GM19099 (cell line): Measurements from ENCODE around the gene CLMN.

ENCODE experiments used
- POLR2A ChIP-seq: IDR thresholded peaks from 3 replicates; pipeline ENCODE4 v1.6.1; 2011; ENCODE audit warnings: low read depth; ENCODE audit not compliant: insufficient read length; ENCODE audit errors: extremely low read depth

Gene CLMN

GRCh38 chr14:95260537-95261361, 59.0 kb downstream of the CLMN start:
- TF ChIP-seq POLR2A: no peak

- no peak for TF ChIP-seq POLR2A
These were observed 60.7 kb downstream of the CLMN start for GRCh38 chr14:95258754-95259593.

- TF ChIP-seq POLR2A: no peak
These were observed 61.6 kb downstream of the CLMN start for GRCh38 chr14:95258156-95258555.

GRCh38 chr14:95257521-95257920, 62.2 kb downstream of the CLMN start:
- no peak for TF ChIP-seq POLR2A

- no peak for TF ChIP-seq POLR2A
These were observed 63.0 kb downstream of the CLMN start for GRCh38 chr14:95256776-95257060.

- TF ChIP-seq POLR2A: no peak
These were observed 63.5 kb downstream of the CLMN start for GRCh38 chr14:95256002-95256775.

- no peak for TF ChIP-seq POLR2A
These were observed 64.2 kb downstream of the CLMN start for GRCh38 chr14:95255487-95255886.

- TF ChIP-seq POLR2A: no peak
These were observed 64.7 kb downstream of the CLMN start for GRCh38 chr14:95255013-95255412.

GRCh38 chr14:95254288-95254687, 65.4 kb downstream of the CLMN start:
- TF ChIP-seq POLR2A: no peak

GRCh38 chr14:95253039-95253630, 66.6 kb downstream of the CLMN start:
- no peak for TF ChIP-seq POLR2A

GRCh38 chr14:95252219-95252618, 67.5 kb downstream of the CLMN start:
- TF ChIP-seq POLR2A: no peak

- no peak for TF ChIP-seq POLR2A
These were observed 68.8 kb downstream of the CLMN start for GRCh38 chr14:95250936-95251335.

- no peak for TF ChIP-seq POLR2A
These were observed 69.5 kb downstream of the CLMN start for GRCh38 chr14:95250140-95250769.

GRCh38 chr14:95248432-95248831, 71.3 kb downstream of the CLMN start:
- no peak for TF ChIP-seq POLR2A

GRCh38 chr14:95246870-95247269, 72.8 kb downstream of the CLMN start:
- TF ChIP-seq POLR2A: no peak
